KOPT-K1 (cell line): Measurements from ENCODE around the gene DCDC2C.

ENCODE experiments used
- H3K27ac ChIP-seq: fragments of 200-600 bp; sonication (generic); 2 replicates; pipeline ENCODE4 v1.5.1; 2016; ENCODE audit warnings: antibody characterized with exemption, mild to moderate bottlenecking, low read depth, low read length; ENCODE audit not compliant: poor library complexity, severe bottlenecking
- H3K36me3 ChIP-seq: fragments of 200-600 bp; sonication (generic); 2 replicates; pipeline ENCODE4 v1.5.1; 2017; ENCODE audit warnings: antibody characterized with exemption, mild to moderate bottlenecking, low read length, moderate library complexity; ENCODE audit not compliant: insufficient read depth
- H3K9me3 ChIP-seq: fragments of 200-600 bp; sonication (generic); 2 replicates; pipeline ENCODE4 v1.5.1; 2017; ENCODE audit warnings: antibody characterized with exemption, low read length, mild to moderate bottlenecking; ENCODE audit not compliant: insufficient read depth, poor library complexity, severe bottlenecking

Gene DCDC2C

GRCh38 chr2:3871002-3871401 is 167.6 kb downstream of the DCDC2C start:
- Histone ChIP-seq H3K36me3 (no peaks in the 10 kb centered on the region), H3K9me3 (no peaks in the 10 kb centered on the region), H3K27ac (no peak overlapping the region)

- no peak overlapping the region for H3K27ac ChIP-seq
- H3K36me3 ChIP-seq: no peaks in the 10 kb centered on the region
- H3K9me3 ChIP-seq: no peaks in the 10 kb centered on the region
Observed at GRCh38 chr2:3872451-3872850, 169.1 kb downstream of the DCDC2C start.

- H3K27ac ChIP-seq: no peak overlapping the region
- H3K9me3 ChIP-seq: no peaks in the 10 kb centered on the region
- no peaks in the 10 kb centered on the region for H3K36me3 ChIP-seq
Observed at GRCh38 chr2:3873899-3874298, 170.5 kb downstream of the DCDC2C start.

- Histone ChIP-seq H3K27ac (no peak overlapping the region), H3K9me3 (no peaks in the 10 kb centered on the region), H3K36me3 (no peaks in the 10 kb centered on the region)
Observed at GRCh38 chr2:3876221-3876620, 172.8 kb downstream of the DCDC2C start.

- Histone ChIP-seq H3K9me3 (no peaks in the 10 kb centered on the region), H3K36me3 (no peaks in the 10 kb centered on the region), H3K27ac (no peak overlapping the region)
Observed at GRCh38 chr2:3876685-3877084, 173.3 kb downstream of the DCDC2C start.

- Histone ChIP-seq H3K27ac (no peak overlapping the region), H3K36me3 (no peaks in the 10 kb centered on the region), H3K9me3 (no peaks in the 10 kb centered on the region)
Observed at GRCh38 chr2:3885629-3886628, 182.6 kb downstream of the DCDC2C start.

GRCh38 chr2:3895021-3895420 is 191.6 kb downstream of the DCDC2C start:
- H3K36me3 ChIP-seq: no peaks in the 10 kb centered on the region
- H3K27ac ChIP-seq: no peak overlapping the region
- H3K9me3 ChIP-seq: peaks cover 4% of the 10 kb centered on the region
